ENCODE results near the gene CLEC18C.
"Not testable (repeated sequence)": the region's sequence is repeated elsewhere in the genome, so short reads cannot be mapped to it uniquely, and the experiment has no call there.

Gene CLEC18C

GRCh38 chr16:70154736-70155135 lies 18.9 kb upstream of the CLEC18C start:
- peaks cover 31% of the 10 kb centered on the region for H3K36me3 ChIP-seq (ENCODE audit: insufficient read depth, low read length)
- H3K9ac ChIP-seq (ENCODE audit: low read depth, low read length); H3K9me3 ChIP-seq (ENCODE audit: control insufficient read depth, insufficient read depth, low read length); H3K4me1 ChIP-seq (ENCODE audit: insufficient read depth, low read length): not testable (repeated sequence)

GRCh38 chr16:70156207-70156978 lies 17.2 kb upstream of the CLEC18C start:
- H3K36me3 ChIP-seq (ENCODE audit: insufficient read depth, low read length) = peaks cover 29% of the 10 kb centered on the region
- H3K9me3 ChIP-seq (ENCODE audit: control insufficient read depth, insufficient read depth, low read length) = no peaks in the 10 kb centered on the region
- no peak overlapping the region for H3K9ac ChIP-seq (ENCODE audit: low read depth, low read length)
- no peaks in the 10 kb centered on the region for H3K4me1 ChIP-seq (ENCODE audit: insufficient read depth, low read length)

- Histone ChIP-seq H3K4me1 (ENCODE audit: insufficient read depth, low read length) (no peaks in the 10 kb centered on the region; the same call in 1 of the 2 replicates), H3K9ac (ENCODE audit: low read depth, low read length) (no peak overlapping the region), H3K9me3 (ENCODE audit: control insufficient read depth, insufficient read depth, low read length) (no peaks in the 10 kb centered on the region), H3K36me3 (ENCODE audit: insufficient read depth, low read length) (peaks cover 23% of the 10 kb centered on the region)
Measured at GRCh38 chr16:70157105-70157476, 16.5 kb upstream of the CLEC18C start.

GRCh38 chr16:70157477-70158260 lies 15.9 kb upstream of the CLEC18C start:
- Histone ChIP-seq H3K9ac (ENCODE audit: low read depth, low read length) (no peak overlapping the region), H3K9me3 (ENCODE audit: control insufficient read depth, insufficient read depth, low read length) (no peaks in the 10 kb centered on the region), H3K4me1 (ENCODE audit: insufficient read depth, low read length) (no peaks in the 10 kb centered on the region; the same call in 1 of the 2 replicates), H3K36me3 (ENCODE audit: insufficient read depth, low read length) (peaks cover 22% of the 10 kb centered on the region)

GRCh38 chr16:70158261-70158939 lies 15.2 kb upstream of the CLEC18C start:
- Histone ChIP-seq H3K9me3 (ENCODE audit: control insufficient read depth, insufficient read depth, low read length) (no peaks in the 10 kb centered on the region), H3K4me1 (ENCODE audit: insufficient read depth, low read length) (no peaks in the 10 kb centered on the region; the same call in 1 of the 2 replicates), H3K36me3 (ENCODE audit: insufficient read depth, low read length) (peaks cover 16% of the 10 kb centered on the region), H3K9ac (ENCODE audit: low read depth, low read length) (no peak overlapping the region)

GRCh38 chr16:70159355-70160348 lies 13.9 kb upstream of the CLEC18C start:
- no peaks in the 10 kb centered on the region; the same call in 1 of the 2 replicates for H3K4me1 ChIP-seq (ENCODE audit: insufficient read depth, low read length)
- no peak overlapping the region for H3K9ac ChIP-seq (ENCODE audit: low read depth, low read length)
- H3K36me3 ChIP-seq (ENCODE audit: insufficient read depth, low read length) = peaks cover 12% of the 10 kb centered on the region
- no peaks in the 10 kb centered on the region for H3K9me3 ChIP-seq (ENCODE audit: control insufficient read depth, insufficient read depth, low read length)

- Histone ChIP-seq H3K9me3 (ENCODE audit: control insufficient read depth, insufficient read depth, low read length) (no peaks in the 10 kb centered on the region), H3K9ac (ENCODE audit: low read depth, low read length) (no peak overlapping the region), H3K36me3 (ENCODE audit: insufficient read depth, low read length) (peaks cover 9% of the 10 kb centered on the region), H3K4me1 (ENCODE audit: insufficient read depth, low read length) (no peaks in the 10 kb centered on the region; the same call in 1 of the 2 replicates)
Measured at GRCh38 chr16:70160388-70160787, 13.2 kb upstream of the CLEC18C start.

GRCh38 chr16:70160821-70161220 lies 12.8 kb upstream of the CLEC18C start:
- Histone ChIP-seq H3K9ac (ENCODE audit: low read depth, low read length) (no peak overlapping the region), H3K36me3 (ENCODE audit: insufficient read depth, low read length) (peaks cover 9% of the 10 kb centered on the region)

GRCh38 chr16:70161350-70161749 lies 12.2 kb upstream of the CLEC18C start:
- Histone ChIP-seq H3K36me3 (ENCODE audit: insufficient read depth, low read length) (peaks cover 9% of the 10 kb centered on the region), H3K4me1 (ENCODE audit: insufficient read depth, low read length) (no peaks in the 10 kb centered on the region; the same call in 1 of the 2 replicates), H3K9me3 (ENCODE audit: control insufficient read depth, insufficient read depth, low read length) (no peaks in the 10 kb centered on the region), H3K9ac (ENCODE audit: low read depth, low read length) (no peak overlapping the region)

More at GRCh38 chr16:70160821-70161220, 12.8 kb upstream of the CLEC18C start:
- Histone ChIP-seq H3K4me1 (ENCODE audit: insufficient read depth, low read length) (no peaks in the 10 kb centered on the region; the same call in 1 of the 2 replicates), H3K9me3 (ENCODE audit: control insufficient read depth, insufficient read depth, low read length) (no peaks in the 10 kb centered on the region)

- Histone ChIP-seq H3K36me3 (ENCODE audit: insufficient read depth, low read length) (peaks cover 7% of the 10 kb centered on the region; the same call in 1 of the 2 replicates), H3K9ac (ENCODE audit: low read depth, low read length) (no peak overlapping the region), H3K4me1 (ENCODE audit: insufficient read depth, low read length) (no peaks in the 10 kb centered on the region; the same call in 1 of the 2 replicates), H3K9me3 (ENCODE audit: control insufficient read depth, insufficient read depth, low read length) (no peaks in the 10 kb centered on the region)
Measured at GRCh38 chr16:70162041-70162451, 11.5 kb upstream of the CLEC18C start.

- no peaks in the 10 kb centered on the region; the same call in 1 of the 2 replicates for H3K4me1 ChIP-seq (ENCODE audit: insufficient read depth, low read length)
- H3K9ac ChIP-seq (ENCODE audit: low read depth, low read length) = no peak overlapping the region
- no peaks in the 10 kb centered on the region for H3K9me3 ChIP-seq (ENCODE audit: control insufficient read depth, insufficient read depth, low read length)
- H3K36me3 ChIP-seq (ENCODE audit: insufficient read depth, low read length) = no peaks in the 10 kb centered on the region; the same call in 1 of the 2 replicates
Measured at GRCh38 chr16:70163596-70163995, 10.0 kb upstream of the CLEC18C start.

- H3K36me3 ChIP-seq (ENCODE audit: insufficient read depth, low read length); H3K9me3 ChIP-seq (ENCODE audit: control insufficient read depth, insufficient read depth, low read length); H3K9ac ChIP-seq (ENCODE audit: low read depth, low read length); H3K4me1 ChIP-seq (ENCODE audit: insufficient read depth, low read length): not testable (repeated sequence)
Measured at GRCh38 chr16:70166688-70167087, 6.9 kb upstream of the CLEC18C start.

GRCh38 chr16:70173916-70174315 lies 329 bp downstream of the CLEC18C start:
- H3K36me3 ChIP-seq (ENCODE audit: insufficient read depth, low read length); H3K4me1 ChIP-seq (ENCODE audit: insufficient read depth, low read length); H3K9ac ChIP-seq (ENCODE audit: low read depth, low read length); H3K9me3 ChIP-seq (ENCODE audit: control insufficient read depth, insufficient read depth, low read length): not testable (repeated sequence)
